ENCODE measurements around the gene ZGPAT. TPM values are rescaled to one million over a fixed set of nuclear protein-coding genes. Genes with fewer than 3 reads are reported as not detected.

The ZGPAT gene
- total and polyA plus RNA-seq, 9 of the 15 experiments (the other 6 are each of a cell fraction or from before 2014, with no cell fraction given): 0.14 to 26.6 (median 7.4) TPM

GRCh38 chr20:63699466-63700198, 8.2 kb upstream of the ZGPAT start (continued):
- TF ChIP-seq, protein P1, sequence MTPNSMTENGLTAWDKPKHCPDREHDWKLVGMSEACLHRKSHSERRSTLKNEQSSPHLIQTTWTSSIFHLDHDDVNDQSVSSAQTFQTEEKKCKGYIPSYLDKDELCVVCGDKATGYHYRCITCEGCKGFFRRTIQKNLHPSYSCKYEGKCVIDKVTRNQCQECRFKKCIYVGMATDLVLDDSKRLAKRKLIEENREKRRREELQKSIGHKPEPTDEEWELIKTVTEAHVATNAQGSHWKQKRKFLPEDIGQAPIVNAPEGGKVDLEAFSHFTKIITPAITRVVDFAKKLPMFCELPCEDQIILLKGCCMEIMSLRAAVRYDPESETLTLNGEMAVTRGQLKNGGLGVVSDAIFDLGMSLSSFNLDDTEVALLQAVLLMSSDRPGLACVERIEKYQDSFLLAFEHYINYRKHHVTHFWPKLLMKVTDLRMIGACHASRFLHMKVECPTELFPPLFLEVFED (CRISPR knock-in tag; conservative IDR thresholded peaks at IDR 0.05): 0 out of 2 replicates have a peak, but pooled peaks have one; percentile 16
- no peak for TF ChIP-seq ZNF121 (CRISPR knock-in tag; conservative IDR thresholded peaks at IDR 0.05)
- TF ChIP-seq CREBBP (IDR thresholded peaks at IDR 0.05; ENCODE audit: low read depth, low read length): no peak
- TF ChIP-seq POLR2G (IDR thresholded peaks at IDR 0.05; ENCODE audit: low read depth, low read length): peak; percentile 76
- peak; percentile 88 for TF ChIP-seq RBM22 (IDR thresholded peaks at IDR 0.05; ENCODE audit: low read depth, low read length, poor library complexity, severe bottlenecking)
- TF ChIP-seq CBFA2T3 (IDR thresholded peaks at IDR 0.05): no peak
- no peak for TF ChIP-seq ZFP30 (CRISPR knock-in tag; IDR thresholded peaks at IDR 0.05; ENCODE audit: borderline replicate concordance)
- peak; percentile 61 for TF ChIP-seq FIP1L1 (IDR thresholded peaks at IDR 0.05; ENCODE audit: low read depth, low read length, poor library complexity, severe bottlenecking)
- TF ChIP-seq MEIS2 (IDR thresholded peaks at IDR 0.05; ENCODE audit: partially characterized antibody): no peak
- TF ChIP-seq ZNF584 (CRISPR knock-in tag; IDR thresholded peaks at IDR 0.05; ENCODE audit: low read depth): no peak
- no peak for TF ChIP-seq SIRT6 (IDR thresholded peaks at IDR 0.05; ENCODE audit: low read depth, low read length)
- no peak for TF ChIP-seq MEF2A (IDR thresholded peaks at IDR 0.05; ENCODE audit: control insufficient read depth, low read depth, low read length)
- peak; percentile 82 for TF ChIP-seq GABPB1 (CRISPR knock-in tag; IDR thresholded peaks at IDR 0.05)
- TF ChIP-seq BMI1 (IDR thresholded peaks at IDR 0.05; ENCODE audit: low read length): no peak
- peak; percentile 94 for TF ChIP-seq NR2C2 (CRISPR knock-in tag; IDR thresholded peaks at IDR 0.05)
- TF ChIP-seq NR2C2 (tag; IDR thresholded peaks at IDR 0.05): peak; percentile 95
- TF ChIP-seq NR1H2 (CRISPR knock-in tag; IDR thresholded peaks at IDR 0.05): no peak
- TF ChIP-seq RBM17 (IDR thresholded peaks at IDR 0.05; ENCODE audit: borderline replicate concordance, low read depth, low read length): no peak
- no peak for TF ChIP-seq SMARCC2 (IDR thresholded peaks at IDR 0.05; ENCODE audit: low read depth)
- TF ChIP-seq NFIC (IDR thresholded peaks at IDR 0.05): no peak
- TF ChIP-seq FUS (optimal IDR thresholded peaks at IDR 0.05; ENCODE audit: low read depth, low read length): no peak
- TF ChIP-seq ARID1B (IDR thresholded peaks at IDR 0.05): 0 out of 2 replicates have a peak, but pooled peaks have one; percentile 3
- no peak for TF ChIP-seq PYGO2 (tag; IDR thresholded peaks at IDR 0.05)
- TF ChIP-seq SLC30A9 (CRISPR knock-in tag; IDR thresholded peaks at IDR 0.05): no peak
- TF ChIP-seq SREBF1 (IDR thresholded peaks at IDR 0.05; ENCODE audit: borderline replicate concordance, low read depth, low read length): no peak
- no peak for TF ChIP-seq NFYB (IDR thresholded peaks at IDR 0.05; ENCODE audit: extremely low read depth, insufficient read length)
- TF ChIP-seq DNMT1 (IDR thresholded peaks at IDR 0.05): no peak
- TF ChIP-seq GATA2 (CRISPR knock-in tag; IDR thresholded peaks at IDR 0.05): no peak
- peak; percentile 42; the same call in 1 of the 2 replicates for TF ChIP-seq RBFOX2 (IDR thresholded peaks at IDR 0.05; ENCODE audit: low read depth, low read length)
- TF ChIP-seq BACH1 (tag; IDR thresholded peaks at IDR 0.05): no peak
- TF ChIP-seq MTA2 (IDR thresholded peaks at IDR 0.05; ENCODE audit: low read depth): no peak
